HCT116 (cell line): ENCODE measurements around the gene ADGRB2. TPM values are rescaled to one million over a fixed set of nuclear protein-coding genes. Genes with fewer than 3 reads are reported as not detected.

Experiments used
- ATAC-seq: fragments of 200-7000 bp; cut with Tn5 transposase; 2 replicates; pipeline ENCODE4 v1.9.1; 2020; ENCODE audit warnings: mild to moderate bottlenecking, moderate library complexity
- BruUV-seq: library from RNA; stranded (reverse); fragments of 400-500 nt; replicated peaks from 2 replicates; lab custom pipeline; 2021; lab: Mats Ljungman, UMichigan
- CTCF ChIA-PET: fragments of 300-600 bp; sonication (Branson Sonifier 250); formaldehyde crosslinking; loops from one replicate; lab custom pipeline; 2021; ENCODE audit warnings: antibody characterized with exemption; lab: Charles Lee
- POLR2A ChIA-PET: fragments of 300-600, 350-600 bp; sonication (Branson Sonifier 250); formaldehyde crosslinking; loops from one replicate; lab custom pipeline; 2021; ENCODE audit warnings: antibody characterized with exemption; lab: Charles Lee
- RAD21 ChIA-PET, 2 experiments: fragments of 300-600 bp; sonication (Branson Sonifier 250); formaldehyde crosslinking; loops; one replicate each; lab custom pipeline; 2023; ENCODE audit warnings: low total read pairs in 2 of 2; ENCODE audit not compliant: uncharacterized antibody in 2 of 2, unreplicated experiment in 2 of 2, low non-redundant PET in 1 of 2; lab: Charles Lee
- DNase-seq: peaks from one replicate; pipeline ENCODE4 v3.0.0-alpha.2; 2010; ENCODE audit warnings: low read depth, low spot score
- H2AFZ ChIP-seq: fragments of 200-600 bp; shearing (Covaris generic), sonication (generic); 2 replicates; pipeline ENCODE4 v1.6.1; 2017; ENCODE audit warnings: low read depth, mixed run types, mixed read lengths, antibody characterized with exemption, low read length; ENCODE audit not compliant: poor library complexity, severe bottlenecking
- H3K27ac ChIP-seq: 2 replicates; pipeline ENCODE4 v1.5.1; 2012; ENCODE audit warnings: low read depth, low read length
- H3K27me3 ChIP-seq: fragments of 200-600 bp; sonication (generic); 2 replicates; pipeline ENCODE4 v1.6.1; 2016; ENCODE audit warnings: mixed run types, low read length, mixed read lengths; ENCODE audit not compliant: insufficient read depth
- H3K36me3 ChIP-seq, 2 experiments: fragments of 200-500 bp in 1 of 2; fragments of 200-600 bp in 1 of 2; sonication (Bioruptor generic) in 1 of 2; sonication (generic) in 1 of 2; 2 replicates each; pipeline versions ENCODE4 v1.5.1 to v1.6.1; 2014 to 2016; ENCODE audit warnings: low read length in 2 of 2, inconsistent platforms in 1 of 2, mixed read lengths in 1 of 2, mixed run types in 1 of 2; ENCODE audit not compliant: insufficient read depth in 2 of 2, control insufficient read depth in 1 of 2
- H3K4me1 ChIP-seq, 2 experiments: fragments of 200-600 bp in 1 of 2; sonication (generic) in 1 of 2; 2 replicates each; pipeline versions ENCODE4 v1.5.1 to v1.6.1; 2012 to 2017; ENCODE audit warnings: low read length in 2 of 2, inconsistent platforms in 1 of 2, mild to moderate bottlenecking in 1 of 2, mixed read lengths in 1 of 2, mixed run types in 1 of 2, moderate library complexity in 1 of 2; ENCODE audit not compliant: insufficient read depth in 2 of 2, control insufficient read depth in 1 of 2
- H3K4me2 ChIP-seq: fragments of 200-600 bp; sonication (generic); 2 replicates; pipeline ENCODE4 v1.6.1; 2017; ENCODE audit warnings: mixed run types, low read length, mixed read lengths
- H3K4me3 ChIP-seq, 2 experiments: fragments of 200-600 bp in 1 of 2; sonication (generic) in 1 of 2; replicated peaks in 1 of 2; 2 replicates each; pipeline ENCODE4 v1.5.1; 2011 to 2016; ENCODE audit warnings: low read length in 2 of 2, control low read depth in 1 of 2, low read depth in 1 of 2, mild to moderate bottlenecking in 1 of 2, mixed read lengths in 1 of 2, mixed run types in 1 of 2
- H3K79me2 ChIP-seq: fragments of 200-600 bp; sonication (generic); 2 replicates; pipeline ENCODE4 v1.6.1; 2017; ENCODE audit warnings: mild to moderate bottlenecking, mixed run types, low read length, moderate library complexity, mixed read lengths; ENCODE audit not compliant: insufficient read depth
- H3K9ac ChIP-seq: fragments of 200-600 bp; sonication (generic); 2 replicates; pipeline ENCODE4 v1.6.1; 2016; ENCODE audit warnings: low read length, mixed read lengths
- H3K9me2 ChIP-seq: fragments of 200-600 bp; sonication (generic), shearing (Covaris generic); 2 replicates; pipeline ENCODE4 v1.6.1; 2017; ENCODE audit warnings: mixed run types, mild to moderate bottlenecking, moderate library complexity; ENCODE audit not compliant: insufficient read depth
- H3K9me3 ChIP-seq, 2 experiments: fragments of 200-500 bp in 1 of 2; fragments of 200-600 bp in 1 of 2; sonication (Bioruptor generic) in 1 of 2; sonication (generic) in 1 of 2; 2 replicates each; pipeline ENCODE4 v1.6.1; 2014 to 2017; ENCODE audit warnings: low read length in 2 of 2, mixed read lengths in 2 of 2, inconsistent platforms in 1 of 2, low read depth in 1 of 2, mild to moderate bottlenecking in 1 of 2, mixed run types in 1 of 2, moderate library complexity in 1 of 2; ENCODE audit not compliant: control insufficient read depth in 1 of 2, insufficient read depth in 1 of 2
- H4K20me1 ChIP-seq: fragments of 200-600 bp; sonication (generic), shearing (Covaris generic); 2 replicates; pipeline ENCODE4 v1.6.1; 2017; ENCODE audit warnings: mixed run types, mild to moderate bottlenecking, moderate library complexity; ENCODE audit not compliant: insufficient read depth
- ATF3 ChIP-seq: IDR thresholded peaks from 2 replicates; pipeline ENCODE4 v1.6.1; 2012
- CBX3 ChIP-seq: IDR thresholded peaks from 2 replicates; pipeline ENCODE4 v1.6.1; 2012; ENCODE audit warnings: low read depth
- CTCF ChIP-seq, 3 experiments: fragments of 200-600 bp in 1 of 3; sonication (generic) in 1 of 3; IDR thresholded peaks in 2 of 3; conservative IDR thresholded peaks in 1 of 3; 2 replicates each; pipeline ENCODE4 v1.5.1; 2012 to 2017; ENCODE audit warnings: low read depth in 2 of 3, low read length in 2 of 3, antibody characterized with exemption in 1 of 3, borderline replicate concordance in 1 of 3, control low read depth in 1 of 3, mild to moderate bottlenecking in 1 of 3, mixed read lengths in 1 of 3, mixed run types in 1 of 3, moderate library complexity in 1 of 3; ENCODE audit not compliant: insufficient read depth in 1 of 3
- EGR1 ChIP-seq: IDR thresholded peaks from 2 replicates; pipeline ENCODE4 v1.6.1; 2012; ENCODE audit warnings: low read depth
- ELF1 ChIP-seq: IDR thresholded peaks from 2 replicates; pipeline ENCODE4 v1.6.1; 2012; ENCODE audit warnings: low read depth, borderline replicate concordance
- FOSL1 ChIP-seq: IDR thresholded peaks from 2 replicates; pipeline ENCODE4 v1.6.1; 2012; ENCODE audit warnings: low read depth
- JUND ChIP-seq: IDR thresholded peaks from 2 replicates; pipeline ENCODE4 v1.6.1; 2012
- POLR2AphosphoS5 ChIP-seq: IDR thresholded peaks from 2 replicates; pipeline ENCODE4 v1.6.1; 2011; ENCODE audit warnings: mild to moderate bottlenecking, low read depth, low read length, moderate library complexity
- REST ChIP-seq: IDR thresholded peaks from 2 replicates; pipeline ENCODE4 v1.6.1; 2012; ENCODE audit warnings: low read depth
- SIN3A ChIP-seq: IDR thresholded peaks from 2 replicates; pipeline ENCODE4 v1.6.1; 2012; ENCODE audit warnings: low read depth
- SP1 ChIP-seq: IDR thresholded peaks from 2 replicates; pipeline ENCODE4 v1.6.1; 2012; ENCODE audit warnings: low read depth
- SRF ChIP-seq: IDR thresholded peaks from 2 replicates; pipeline ENCODE4 v1.6.1; 2012; ENCODE audit warnings: low read depth
- TCF7L2 ChIP-seq: IDR thresholded peaks from 2 replicates; pipeline ENCODE4 v1.7.0; 2011; ENCODE audit warnings: borderline replicate concordance, inconsistent platforms; ENCODE audit not compliant: insufficient read depth, insufficient read length; ENCODE audit errors: extremely low read depth
- YY1 ChIP-seq: IDR thresholded peaks from 2 replicates; pipeline ENCODE4 v1.6.1; 2011; ENCODE audit warnings: low read length, low read depth, moderate library complexity, mild to moderate bottlenecking; ENCODE audit not compliant: insufficient replicate concordance; ENCODE audit errors: extremely low read depth
- intact Hi-C: fragments of 100-400 bp; cut with micrococcal nuclease; formaldehyde crosslinking; loops from 2 replicates; pipeline ENCODE4 v1.10.0; 2022
- total RNA-seq: library from RNA; stranded (reverse); gene quantifications from one replicate; pipeline ENCODE4 v1.2.1, GENCODE V29; 2021; ENCODE audit not compliant: unreplicated experiment

The ADGRB2 gene
- total RNA-seq, 1 experiment from 2014 or later: 10.1 TPM

- Histone ChIP-seq H3K4me3 (no peak overlapping the region), H3K9me3 (no peaks in the 10 kb centered on the region), H3K4me1 (peaks cover 12 to 42% of the 10 kb centered on the region in 2 experiments), H3K9me2 (no peaks in the 10 kb centered on the region), H3K27me3 (no peaks in the 10 kb centered on the region), H2AFZ (no peak overlapping the region), H3K36me3 (no peaks in the 10 kb centered on the region), H3K79me2 (no peaks in the 10 kb centered on the region), H3K4me2 (no peak overlapping the region), H3K9ac (no peak overlapping the region), H4K20me1 (no peaks in the 10 kb centered on the region), H3K27ac (no peak overlapping the region)
- no peak for DNase-seq
- intact Hi-C loops: no loop called here
- ChIA-PET POLR2A (no interaction called here), RAD21 (no interaction called here), CTCF (no interaction called here)
- ATAC-seq: no peak
- TF ChIP-seq JUND (no peak), SP1 (no peak), YY1 (no peak)
- no TSS peak for BruUV-seq
Measured at GRCh38 chr1:31690921-31691320, 73.2 kb downstream of the ADGRB2 start.

- H3K4me3 ChIP-seq: peak overlapping the region in 1 of 2 experiments; percentile 33; a peak in 3 of 4 replicates
- ChIA-PET CTCF (no interaction called here), POLR2A (no interaction called here), RAD21 (no interaction called here)
- TF ChIP-seq YY1 (no peak), CTCF (IDR thresholded peaks at IDR 0.05 in 2 of 3, conservative IDR thresholded peaks at IDR 0.05 in 1 of 3; ENCODE audit: borderline replicate concordance in 1 of 3, insufficient read depth in 1 of 3, low read depth in 2 of 3, low read length in 2 of 3) (no peak), ELF1 (no peak), TCF7L2 (peak; percentile 99), SP1 (no peak), POLR2AphosphoS5 (peak; percentile 20; the same call in 1 of the 2 replicates), SIN3A (no peak), EGR1 (no peak), REST (no peak), JUND (no peak), FOSL1 (no peak; the same call in 1 of the 2 replicates), CBX3 (no peak), SRF (no peak), ATF3 (no peak)
- intact Hi-C loops: no loop called here
- no peaks in the 10 kb centered on the region for H3K79me2 ChIP-seq
- H3K27ac ChIP-seq: peak overlapping the region; percentile 14; the same call in 1 of the 2 replicates
- H3K36me3 ChIP-seq: no peaks in the 10 kb centered on the region
- no peaks in the 10 kb centered on the region for H3K9me3 ChIP-seq
- peak overlapping the region; percentile 80 for H3K4me2 ChIP-seq
- BruUV-seq: no TSS peak
- ATAC-seq (peak; percentile 78), DNase-seq (peak; percentile 67)
- peaks cover 12 to 37% of the 10 kb centered on the region in 2 experiments for H3K4me1 ChIP-seq
- peak overlapping the region; percentile 33 for H3K9ac ChIP-seq
- no peak overlapping the region for H2AFZ ChIP-seq
- H3K9me2 ChIP-seq: no peaks in the 10 kb centered on the region
- H4K20me1 ChIP-seq: no peaks in the 10 kb centered on the region
- no peaks in the 10 kb centered on the region for H3K27me3 ChIP-seq
Measured at GRCh38 chr1:31689854-31690253, 74.3 kb downstream of the ADGRB2 start.
